ENCODE data around the gene PIK3AP1. TPM values are rescaled to one million over a fixed set of nuclear protein-coding genes. Genes with fewer than 3 reads are reported as not detected.

PIK3AP1 gene
- total RNA-seq, 1 experiment from 2014 or later: 1.7 TPM

DNA sequence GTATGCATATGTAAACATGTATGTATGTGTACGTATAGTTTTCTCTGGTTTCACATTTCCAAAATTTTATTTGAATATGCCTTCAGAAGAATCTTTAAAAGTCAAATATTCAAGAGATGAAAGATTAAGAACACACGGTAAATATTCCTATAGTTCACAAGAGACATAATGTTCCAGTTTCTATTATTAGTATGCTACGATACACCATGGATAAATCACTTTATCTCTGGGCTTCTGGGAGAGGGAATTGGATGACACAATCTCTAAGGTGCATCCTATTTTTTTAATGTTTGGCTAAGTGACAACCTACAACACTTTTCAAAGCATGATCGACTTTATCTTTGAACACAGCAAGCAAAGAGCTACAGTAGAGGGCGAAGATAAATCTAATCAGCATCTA is 147.3 kb downstream of the PIK3AP1 start:
- Histone ChIP-seq H4K8ac (replicated peaks; ENCODE audit: insufficient read length, low read depth, low read length) (no peak overlapping the region), H3K9ac (ENCODE audit: extremely low read depth, insufficient read length, low read length) (no peak overlapping the region), H3T11ph (ENCODE audit: low read length) (no peak overlapping the region), H3K4me1 (ENCODE audit: insufficient read depth, low read length) (no peaks in the 10 kb centered on the region), H3K79me1 (ENCODE audit: insufficient read depth, low read depth, low read length, poor library complexity, severe bottlenecking) (peaks cover 7% of the 10 kb centered on the region), H2BK12ac (ENCODE audit: insufficient read length, low read depth, low read length) (no peak overlapping the region), H3K9me3 (ENCODE audit: control insufficient read depth, low read depth, low read length) (no peaks in the 10 kb centered on the region), H3K14ac (ENCODE audit: insufficient read depth, low read length) (no peak overlapping the region), H2BK5ac (ENCODE audit: insufficient read length, low read length) (no peak overlapping the region), H2BK15ac (ENCODE audit: low read depth, low read length) (no peak overlapping the region), H3K18ac (ENCODE audit: insufficient read length, low read depth, low read length) (no peak overlapping the region), H3K4me2 (ENCODE audit: insufficient read depth, insufficient read length, low read length) (no peak overlapping the region), H3K23me2 (ENCODE audit: insufficient read length, low read depth, low read length, poor library complexity, severe bottlenecking) (no peaks in the 10 kb centered on the region), H2BK120ac (ENCODE audit: low read depth, low read length, poor library complexity, severe bottlenecking) (no peak overlapping the region), H3K23ac (ENCODE audit: insufficient read length, low read depth, low read length) (no peak overlapping the region), H3K27ac (ENCODE audit: insufficient read length, low read depth, low read length) (no peak overlapping the region), H3K4ac (ENCODE audit: low read depth, low read length) (no peak overlapping the region), H2AK5ac (ENCODE audit: insufficient read length, low read length) (no peak overlapping the region), H4K5ac (ENCODE audit: insufficient read length, low read depth, low read length) (no peak overlapping the region), H2AFZ (ENCODE audit: low read length) (no peak overlapping the region), H3K56ac (ENCODE audit: insufficient read length, low read depth, low read length) (no peak overlapping the region), H3K27me3 (ENCODE audit: insufficient read depth, low read length) (no peaks in the 10 kb centered on the region), H4K20me1 (ENCODE audit: control insufficient read depth, insufficient read depth, insufficient read length) (no peaks in the 10 kb centered on the region), H2BK20ac (ENCODE audit: low read depth, low read length, poor library complexity, severe bottlenecking) (no peak overlapping the region), H3K79me2 (ENCODE audit: insufficient read depth, low read length) (peaks cover 14% of the 10 kb centered on the region; the same call in 1 of the 2 replicates), H4K91ac (ENCODE audit: insufficient read length, low read depth, low read length) (no peak overlapping the region)
- no CpG with 5 or more reads among the region's 5 CpGs for WGBS (ENCODE audit: extremely low coverage, insufficient read length, low lambda C conversion rate)
- Mint-ChIP-seq H3K27ac (no peak overlapping the region), H3K4me1 (peaks cover 15 to 20% of the 10 kb centered on the region in 2 experiments), H3K27me3 (ENCODE audit: low read depth) (no peaks in the 10 kb centered on the region), H3K9me3 (no peaks in the 10 kb centered on the region), H3K4me3 (no peak overlapping the region), H3K36me3 (ENCODE audit: insufficient read depth in 1 of 3, low read depth in 3 of 3) (peaks cover 11 to 30% (median 26%) of the 10 kb centered on the region in 3 experiments)
- TF ChIP-seq, protein P1, sequence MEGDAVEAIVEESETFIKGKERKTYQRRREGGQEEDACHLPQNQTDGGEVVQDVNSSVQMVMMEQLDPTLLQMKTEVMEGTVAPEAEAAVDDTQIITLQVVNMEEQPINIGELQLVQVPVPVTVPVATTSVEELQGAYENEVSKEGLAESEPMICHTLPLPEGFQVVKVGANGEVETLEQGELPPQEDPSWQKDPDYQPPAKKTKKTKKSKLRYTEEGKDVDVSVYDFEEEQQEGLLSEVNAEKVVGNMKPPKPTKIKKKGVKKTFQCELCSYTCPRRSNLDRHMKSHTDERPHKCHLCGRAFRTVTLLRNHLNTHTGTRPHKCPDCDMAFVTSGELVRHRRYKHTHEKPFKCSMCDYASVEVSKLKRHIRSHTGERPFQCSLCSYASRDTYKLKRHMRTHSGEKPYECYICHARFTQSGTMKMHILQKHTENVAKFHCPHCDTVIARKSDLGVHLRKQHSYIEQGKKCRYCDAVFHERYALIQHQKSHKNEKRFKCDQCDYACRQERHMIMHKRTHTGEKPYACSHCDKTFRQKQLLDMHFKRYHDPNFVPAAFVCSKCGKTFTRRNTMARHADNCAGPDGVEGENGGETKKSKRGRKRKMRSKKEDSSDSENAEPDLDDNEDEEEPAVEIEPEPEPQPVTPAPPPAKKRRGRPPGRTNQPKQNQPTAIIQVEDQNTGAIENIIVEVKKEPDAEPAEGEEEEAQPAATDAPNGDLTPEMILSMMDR (conservative IDR thresholded peaks at IDR 0.05): no peak
- DNase-seq: no peak

All from H9 (cell line).